Measurements from ENCODE around the gene RHBDL1. TPM values are rescaled to one million over a fixed set of nuclear protein-coding genes. Genes with fewer than 3 reads are reported as not detected.
"Not testable (repeated sequence)": the region's sequence is repeated elsewhere in the genome, so short reads cannot be mapped to it uniquely, and the experiment has no call there.

The RHBDL1 gene
- total RNA-seq, 4 donors from 2014 or later, result 1.1 to 1.5 (median 1.3) TPM; not detected in 1

- H3K4me1 ChIP-seq, result peaks cover 0 to 77% (median 49%) of the 10 kb centered on the region in 3 donors
- H3K9me3 ChIP-seq, result no peaks in the 10 kb centered on the region
- ATAC-seq, result no peak
- peaks cover 0 to 42% of the 10 kb centered on the region in 2 donors for H3K36me3 ChIP-seq
- no peak overlapping the region for H3K4me3 ChIP-seq
- no CpG with 5 or more reads among the region's 51 CpGs for WGBS, 2 donors (ENCODE audit: low coverage in 1 of 2)
- H3K27ac ChIP-seq, result no peak overlapping the region
- H3K27me3 ChIP-seq, result peaks cover 2% of the 10 kb centered on the region
- TF ChIP-seq POLR2AphosphoS5 (IDR thresholded peaks at IDR 0.05) (no peak), EP300 (IDR thresholded peaks at IDR 0.05) (no peak), POLR2A (IDR thresholded peaks at IDR 0.05) (no peak)
- TF ChIP-seq, protein P1, sequence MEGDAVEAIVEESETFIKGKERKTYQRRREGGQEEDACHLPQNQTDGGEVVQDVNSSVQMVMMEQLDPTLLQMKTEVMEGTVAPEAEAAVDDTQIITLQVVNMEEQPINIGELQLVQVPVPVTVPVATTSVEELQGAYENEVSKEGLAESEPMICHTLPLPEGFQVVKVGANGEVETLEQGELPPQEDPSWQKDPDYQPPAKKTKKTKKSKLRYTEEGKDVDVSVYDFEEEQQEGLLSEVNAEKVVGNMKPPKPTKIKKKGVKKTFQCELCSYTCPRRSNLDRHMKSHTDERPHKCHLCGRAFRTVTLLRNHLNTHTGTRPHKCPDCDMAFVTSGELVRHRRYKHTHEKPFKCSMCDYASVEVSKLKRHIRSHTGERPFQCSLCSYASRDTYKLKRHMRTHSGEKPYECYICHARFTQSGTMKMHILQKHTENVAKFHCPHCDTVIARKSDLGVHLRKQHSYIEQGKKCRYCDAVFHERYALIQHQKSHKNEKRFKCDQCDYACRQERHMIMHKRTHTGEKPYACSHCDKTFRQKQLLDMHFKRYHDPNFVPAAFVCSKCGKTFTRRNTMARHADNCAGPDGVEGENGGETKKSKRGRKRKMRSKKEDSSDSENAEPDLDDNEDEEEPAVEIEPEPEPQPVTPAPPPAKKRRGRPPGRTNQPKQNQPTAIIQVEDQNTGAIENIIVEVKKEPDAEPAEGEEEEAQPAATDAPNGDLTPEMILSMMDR (IDR thresholded peaks at IDR 0.05), result no peak
These were observed 11.2 kb downstream of the RHBDL1 start for GRCh38 chr16:686459-687260.

DNA sequence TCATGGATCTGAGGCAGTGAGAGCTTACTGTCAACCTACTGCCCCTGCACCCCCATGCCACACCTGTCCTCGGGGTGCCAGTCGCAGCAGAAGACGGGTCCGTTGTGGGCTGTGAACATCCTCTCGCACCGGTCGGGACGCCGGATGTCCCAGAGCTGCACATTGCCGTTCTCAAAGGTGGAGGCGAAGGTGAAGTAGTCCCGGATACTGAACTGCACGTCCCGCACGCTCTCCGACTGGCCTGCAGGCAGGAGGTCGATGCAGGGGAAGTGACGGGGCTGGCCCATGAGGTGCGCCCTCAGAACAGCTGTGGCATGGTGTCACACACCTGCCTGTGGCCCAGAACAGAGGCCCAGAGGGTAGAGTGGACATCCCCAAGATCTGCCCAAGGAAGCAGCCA, 12.0 kb downstream of the RHBDL1 start:
- Histone ChIP-seq H3K4me1 (peaks cover 0 to 68% (median 41%) of the 10 kb centered on the region in 3 donors), H3K4me3 (no peak overlapping the region), H3K9me3 (no peaks in the 10 kb centered on the region), H3K36me3 (peaks cover 0 to 34% of the 10 kb centered on the region in 2 donors), H3K27ac (no peak overlapping the region), H3K27me3 (peaks cover 9% of the 10 kb centered on the region)
- ATAC-seq, result no peak
- TF ChIP-seq POLR2A (IDR thresholded peaks at IDR 0.05) (no peak), POLR2AphosphoS5 (IDR thresholded peaks at IDR 0.05) (no peak), EP300 (IDR thresholded peaks at IDR 0.05) (no peak)
- TF ChIP-seq, protein P1 (IDR thresholded peaks at IDR 0.05), result no peak
- WGBS, 2 donors (ENCODE audit: low coverage in 1 of 2), result no CpG with 5 or more reads among the region's 19 CpGs

- no peak for ATAC-seq
- Histone ChIP-seq H3K9me3 (no peaks in the 10 kb centered on the region), H3K4me1 (peaks cover 0 to 65% (median 31%) of the 10 kb centered on the region in 3 donors), H3K36me3 (peaks cover 0 to 26% of the 10 kb centered on the region in 2 donors), H3K27me3 (peaks cover 27% of the 10 kb centered on the region), H3K27ac (peak overlapping the region in 3 of 4 donors; percentile 86 to 95 (median 88)), H3K4me3 (peak overlapping the region; percentile 56 to 97)
- WGBS, 2 donors (ENCODE audit: low coverage in 1 of 2), result no CpG with 5 or more reads among the region's 26 CpGs
- TF ChIP-seq POLR2AphosphoS5 (IDR thresholded peaks at IDR 0.05) (no peak), EP300 (IDR thresholded peaks at IDR 0.05) (no peak), POLR2A (IDR thresholded peaks at IDR 0.05) (no peak)
- TF ChIP-seq, protein P1 (IDR thresholded peaks at IDR 0.05), result no peak
These were observed 13.9 kb downstream of the RHBDL1 start for GRCh38 chr16:689175-689897.

GRCh38 chr16:691242-691641, 15.8 kb downstream of the RHBDL1 start:
- not testable (repeated sequence) for ATAC-seq

DNA sequence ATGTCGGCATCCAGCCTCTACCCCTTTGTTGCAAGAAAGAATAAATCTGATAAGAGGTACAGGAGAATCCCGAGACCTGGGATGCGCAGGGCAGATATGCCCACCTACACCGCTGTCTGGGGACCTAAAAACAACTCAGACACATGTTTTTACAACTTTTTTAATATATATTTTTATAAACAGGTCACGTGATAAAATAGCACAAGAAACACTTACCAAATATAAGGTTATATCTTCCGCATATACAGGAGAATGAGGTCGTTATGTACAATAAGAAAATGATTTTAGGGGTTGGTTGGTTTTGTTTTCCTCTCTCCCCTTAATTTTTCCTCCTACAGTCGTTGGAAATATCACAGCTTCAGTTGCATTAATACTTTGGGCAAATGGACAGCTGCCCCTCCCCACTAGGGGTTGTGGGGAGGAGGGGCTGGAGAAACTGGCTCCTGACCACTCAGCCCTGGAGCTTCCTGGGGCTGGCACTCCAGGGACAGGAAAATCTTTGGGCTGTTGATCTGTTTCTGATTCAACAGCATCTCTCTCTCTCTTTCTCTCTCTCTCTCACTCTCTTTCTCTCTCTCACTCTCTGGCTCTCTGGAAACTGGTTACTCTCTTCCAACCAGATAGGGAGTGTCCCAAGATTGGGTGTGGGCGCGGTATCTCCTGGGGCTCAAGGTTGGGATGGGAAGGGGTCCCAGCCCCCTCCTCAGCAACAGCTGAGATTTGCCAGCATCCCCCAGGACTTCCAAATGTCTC, 17.1 kb downstream of the RHBDL1 start:
- Histone ChIP-seq H3K36me3 (peaks cover 0 to 9% of the 10 kb centered on the region in 2 donors), H3K9me3 (no peaks in the 10 kb centered on the region), H3K27me3 (peaks cover 59% of the 10 kb centered on the region), H3K27ac (no peak overlapping the region), H3K4me3 (no peak overlapping the region), H3K4me1 (peaks cover 0 to 57% (median 30%) of the 10 kb centered on the region in 3 donors)
- TF ChIP-seq POLR2AphosphoS5 (IDR thresholded peaks at IDR 0.05) (no peak), POLR2A (IDR thresholded peaks at IDR 0.05) (no peak), EP300 (IDR thresholded peaks at IDR 0.05) (no peak)
- TF ChIP-seq, protein P1 (IDR thresholded peaks at IDR 0.05), result no peak
- 53 to 64% methylated on average over 8 of the region's 10 CpGs for WGBS, 2 donors (ENCODE audit: low coverage in 1 of 2)
- no peak for ATAC-seq

More at GRCh38 chr16:691242-691641, 15.8 kb downstream of the RHBDL1 start:
- not testable (repeated sequence) for H3K9me3 ChIP-seq, H3K27ac ChIP-seq, H3K4me3 ChIP-seq
- 86 to 89% methylated on average over 12 to 14 of the region's 16 CpGs for WGBS, 2 donors (ENCODE audit: low coverage in 1 of 2)
- Histone ChIP-seq H3K4me1 (peaks cover 0 to 64% (median 30%) of the 10 kb centered on the region in 3 donors), H3K36me3 (peaks cover 0 to 22% of the 10 kb centered on the region in 2 donors), H3K27me3 (peaks cover 46% of the 10 kb centered on the region)
